Measurements from ENCODE around the gene ACYP1.
"Not testable (repeated sequence)": the region's sequence is repeated elsewhere in the genome, so short reads cannot be mapped to it uniquely, and the experiment has no call there.

Gene ACYP1

DNA sequence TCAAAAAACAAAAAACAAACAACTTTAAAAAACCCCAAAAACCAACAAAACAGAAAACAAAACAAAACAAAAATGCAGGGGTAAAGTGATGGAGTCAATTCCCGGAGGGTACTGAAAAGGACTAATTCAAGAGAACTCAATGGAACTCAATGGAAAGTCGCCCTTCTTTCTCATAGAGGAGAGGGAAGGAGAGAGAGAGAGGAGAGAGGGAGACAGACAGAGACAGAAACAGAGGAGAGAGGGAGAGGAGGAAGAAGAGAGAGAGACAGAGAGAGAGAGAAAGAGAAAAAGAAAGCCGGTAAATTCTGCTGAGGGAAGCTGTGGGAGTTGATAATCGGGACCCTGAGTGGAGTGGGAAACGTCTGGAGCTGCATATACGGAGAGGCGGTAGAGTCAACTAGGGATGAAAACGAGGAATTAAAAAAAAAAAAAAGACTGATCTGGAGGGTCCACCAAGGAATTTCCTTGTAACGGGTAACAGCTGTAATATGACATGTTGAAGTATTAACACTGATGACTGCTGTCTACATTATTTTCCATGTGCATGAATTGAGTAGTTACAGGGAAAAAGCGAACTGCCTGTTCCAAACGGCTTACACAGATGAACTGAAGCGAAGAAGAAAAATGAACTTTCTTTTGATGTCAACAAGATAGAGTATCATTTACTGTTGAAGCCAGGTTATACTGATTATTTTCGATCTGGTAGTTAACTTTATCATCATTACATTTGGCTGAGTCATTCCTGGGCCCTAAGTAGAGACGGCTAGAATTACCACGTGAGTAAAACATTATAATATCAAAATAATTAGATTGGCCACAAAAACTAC, 4.7 kb upstream of the ACYP1 start:
- DNase-seq: peak; percentile 48

DNA sequence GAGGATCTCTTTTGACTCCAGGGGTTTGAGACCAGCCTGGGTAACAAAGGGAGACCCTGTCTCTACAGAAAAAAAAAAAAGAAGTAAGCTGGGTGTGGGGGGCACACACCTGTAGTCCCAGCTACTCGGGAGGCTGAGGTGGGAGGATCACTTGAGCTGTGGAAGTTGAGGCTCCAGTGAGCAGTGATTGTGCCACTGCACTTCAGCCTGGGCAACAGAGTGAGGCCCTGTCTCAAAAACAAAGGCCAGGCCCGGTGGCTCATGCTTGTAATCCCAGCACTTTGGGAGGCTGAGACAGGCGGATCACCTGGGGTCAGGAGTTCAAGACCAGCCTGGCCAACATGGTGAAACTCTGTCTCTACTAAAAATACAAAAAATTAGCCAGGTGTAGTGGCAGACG, 3.9 kb upstream of the ACYP1 start:
- not testable (repeated sequence) for DNase-seq

DNA sequence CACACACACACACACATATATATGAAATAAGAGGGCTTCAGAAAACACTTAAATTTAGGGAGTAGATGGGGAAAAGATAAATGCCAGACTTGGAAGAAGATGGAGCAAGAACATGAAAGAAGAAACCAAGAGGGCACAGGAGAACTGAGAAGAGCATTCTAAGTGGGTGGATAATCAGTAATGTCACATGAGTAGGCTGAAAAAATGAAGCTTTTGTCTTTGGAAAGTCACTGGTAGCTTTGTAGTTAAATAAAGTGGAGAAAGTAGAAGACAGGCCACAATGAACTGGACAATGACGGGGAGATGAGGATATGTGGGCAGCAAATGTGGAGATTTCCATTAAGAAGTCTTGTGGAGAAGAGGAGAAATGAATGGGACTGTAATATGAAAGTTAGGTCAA, 3.4 kb upstream of the ACYP1 start:
- no peak for DNase-seq

DNA sequence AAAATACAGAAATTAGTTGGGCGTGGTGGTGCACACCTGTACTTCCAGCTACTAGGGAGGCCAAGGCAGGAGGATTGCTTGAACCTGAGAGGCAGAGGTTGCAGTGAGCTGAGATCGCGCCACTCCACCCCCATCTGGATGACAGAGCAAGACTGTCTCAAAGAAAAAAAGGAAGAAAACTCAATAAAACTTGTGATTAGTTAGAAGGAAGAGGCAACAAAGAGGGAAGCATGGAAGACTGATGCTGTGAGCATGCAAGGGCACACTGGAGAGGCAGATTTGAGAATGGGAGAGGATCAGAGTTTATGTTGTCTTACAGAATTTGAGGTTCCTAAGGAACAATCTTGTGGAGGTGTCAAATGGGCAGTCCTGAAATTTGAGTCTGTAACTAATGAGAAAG, 2.9 kb upstream of the ACYP1 start:
- DNase-seq: no peak

DNA sequence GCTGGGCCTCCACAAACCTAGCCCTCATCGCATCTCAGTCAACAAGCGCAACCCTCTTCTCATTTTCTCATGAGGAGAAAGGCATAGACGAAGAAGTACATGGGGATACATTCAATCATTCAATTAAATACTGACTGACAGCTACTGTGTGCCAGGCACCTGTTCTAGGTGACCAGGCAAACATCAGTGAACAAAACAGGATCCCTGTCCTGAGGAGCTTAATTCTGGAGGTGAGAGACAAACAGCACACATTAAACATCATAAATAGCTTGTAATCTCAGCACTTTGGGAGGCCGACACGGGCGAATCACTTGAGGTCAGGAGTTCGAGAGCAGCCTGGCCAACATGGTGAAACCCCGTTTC, 362 bp upstream of the ACYP1 start:
- no peak for DNase-seq

DNA sequence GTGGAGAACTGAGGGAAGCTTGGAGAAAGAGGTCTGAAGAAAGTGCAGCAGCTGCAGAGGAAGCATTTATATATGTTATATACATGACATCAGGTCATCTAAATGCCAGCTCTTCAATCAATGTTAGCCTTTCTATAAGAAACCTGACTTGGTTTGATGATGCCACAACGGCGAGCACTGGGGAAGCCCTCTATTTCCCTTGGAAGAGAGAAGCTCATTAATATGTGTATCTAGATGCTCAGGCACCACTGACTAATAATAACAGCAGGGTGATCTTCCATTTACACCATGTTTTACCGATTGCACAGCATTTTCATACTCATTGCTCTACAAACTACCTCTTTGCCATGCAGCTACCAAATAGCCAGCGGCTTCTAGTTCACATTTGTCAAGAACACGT, 811 bp downstream of the ACYP1 start:
- no peak for DNase-seq

DNA sequence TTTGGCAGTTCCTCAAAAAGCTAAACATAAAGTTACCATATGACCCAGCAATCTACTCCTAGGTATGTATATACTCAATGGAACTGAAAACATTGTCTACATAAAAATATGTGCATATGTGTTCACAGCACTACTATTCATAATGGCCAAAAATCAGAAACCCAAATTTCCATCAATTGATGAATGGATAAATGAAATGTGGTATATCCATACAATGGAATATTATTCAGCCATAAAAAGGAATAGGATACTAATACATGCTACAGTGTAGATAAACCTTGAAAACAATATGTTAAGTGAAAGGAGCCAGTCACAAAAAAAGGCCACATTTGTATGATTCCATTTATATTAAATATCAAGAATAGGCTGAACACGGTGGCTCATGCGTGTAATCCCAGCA, 3.4 kb downstream of the ACYP1 start:
- no peak for DNase-seq

DNA sequence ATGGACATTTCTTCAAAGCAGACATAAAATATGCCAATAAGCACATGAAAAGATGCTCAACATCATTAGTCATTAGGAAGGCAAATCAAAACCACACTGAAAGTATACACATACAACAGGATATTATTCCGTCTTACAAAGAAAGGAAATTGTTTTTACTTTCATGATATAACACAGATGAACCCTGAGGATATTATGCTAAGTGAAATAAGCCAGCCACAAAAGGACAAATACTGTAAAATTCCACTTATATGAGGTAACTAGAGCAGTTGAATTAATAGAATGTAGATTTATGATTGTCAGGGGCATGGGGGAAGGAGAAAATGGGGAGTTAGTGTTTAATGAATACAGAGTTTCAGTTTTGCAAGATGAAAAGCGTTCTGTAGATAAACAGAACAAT, 4.2 kb downstream of the ACYP1 start:
- no peak for DNase-seq

DNA sequence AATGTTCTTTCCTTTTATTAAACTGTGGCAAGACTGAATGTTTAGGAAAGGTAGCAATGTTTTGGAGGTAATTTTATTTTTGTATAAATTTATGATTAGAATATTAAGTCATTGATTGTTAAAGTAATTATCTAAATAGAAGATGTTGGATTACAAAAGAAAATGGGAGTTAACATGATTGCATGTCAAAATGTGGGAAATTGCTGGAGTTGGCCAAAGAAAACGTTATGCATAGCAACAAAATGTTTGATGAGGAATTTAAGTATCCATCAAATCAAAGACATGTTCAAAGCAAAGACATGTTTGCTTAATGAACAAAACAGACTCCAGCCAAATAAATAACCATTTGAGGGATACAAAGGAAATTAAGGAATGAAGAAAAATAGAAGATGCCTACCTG, 9.4 kb downstream of the ACYP1 start:
- DNase-seq: no peak

DNA sequence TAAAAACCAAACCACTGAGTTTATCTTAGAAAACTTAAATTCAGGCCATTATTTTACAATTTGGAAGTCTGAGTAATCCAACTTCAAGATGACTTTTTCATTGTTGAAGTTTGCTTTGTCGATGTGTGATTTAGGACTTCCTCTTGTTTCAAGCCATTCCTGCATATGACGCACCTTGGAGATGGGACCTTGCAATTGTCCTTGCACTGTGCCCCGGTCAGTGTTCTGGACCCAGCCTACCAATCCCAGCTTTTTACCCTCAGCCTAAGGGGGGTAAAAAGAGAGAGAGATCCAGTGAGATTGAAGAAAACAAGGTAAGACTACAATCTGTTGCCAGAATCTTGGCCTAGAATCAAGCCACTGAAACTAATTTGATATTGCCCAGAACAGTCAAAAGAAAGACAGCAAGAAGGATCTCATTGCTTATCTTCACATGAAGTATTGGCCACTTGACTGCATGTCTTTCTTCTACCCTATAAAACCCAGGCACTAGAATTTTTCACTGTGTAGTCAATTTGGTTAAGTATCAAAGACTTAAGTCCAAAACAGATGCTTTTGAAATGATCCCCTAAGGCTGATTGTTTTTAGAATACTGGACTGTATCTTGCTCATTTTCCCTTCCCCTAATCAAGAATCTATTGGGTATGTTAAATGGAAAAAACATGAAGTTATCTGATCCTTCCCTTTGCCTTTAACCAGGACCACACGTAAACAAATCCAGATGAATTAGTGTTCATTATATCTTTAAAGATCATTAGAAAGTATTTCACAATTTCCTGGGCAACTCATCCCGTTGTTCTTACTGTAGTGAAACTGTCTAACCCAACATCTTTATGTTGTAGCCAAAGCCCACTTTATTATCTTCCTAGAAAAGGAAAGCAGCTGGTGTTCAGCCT, 10.2 kb downstream of the ACYP1 start:
- DNase-seq: no peak

DNA sequence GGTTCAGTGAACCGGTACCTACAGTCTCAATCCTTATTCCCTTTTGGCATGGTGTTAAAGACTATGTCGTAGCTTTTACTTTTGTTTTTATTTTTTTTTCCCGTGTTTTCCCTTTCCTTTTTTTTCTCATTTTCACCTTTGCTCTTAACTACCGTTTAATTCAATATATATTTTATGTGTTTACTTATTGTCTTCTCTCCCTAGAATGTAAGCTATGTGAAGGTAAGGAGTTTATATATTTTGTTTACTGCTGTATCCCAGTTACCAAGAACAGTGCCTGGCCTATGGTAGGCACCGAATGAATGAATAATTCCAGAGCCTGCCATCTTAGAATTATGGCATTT, 12.3 kb downstream of the ACYP1 start:
- DNase-seq: no peak

DNA sequence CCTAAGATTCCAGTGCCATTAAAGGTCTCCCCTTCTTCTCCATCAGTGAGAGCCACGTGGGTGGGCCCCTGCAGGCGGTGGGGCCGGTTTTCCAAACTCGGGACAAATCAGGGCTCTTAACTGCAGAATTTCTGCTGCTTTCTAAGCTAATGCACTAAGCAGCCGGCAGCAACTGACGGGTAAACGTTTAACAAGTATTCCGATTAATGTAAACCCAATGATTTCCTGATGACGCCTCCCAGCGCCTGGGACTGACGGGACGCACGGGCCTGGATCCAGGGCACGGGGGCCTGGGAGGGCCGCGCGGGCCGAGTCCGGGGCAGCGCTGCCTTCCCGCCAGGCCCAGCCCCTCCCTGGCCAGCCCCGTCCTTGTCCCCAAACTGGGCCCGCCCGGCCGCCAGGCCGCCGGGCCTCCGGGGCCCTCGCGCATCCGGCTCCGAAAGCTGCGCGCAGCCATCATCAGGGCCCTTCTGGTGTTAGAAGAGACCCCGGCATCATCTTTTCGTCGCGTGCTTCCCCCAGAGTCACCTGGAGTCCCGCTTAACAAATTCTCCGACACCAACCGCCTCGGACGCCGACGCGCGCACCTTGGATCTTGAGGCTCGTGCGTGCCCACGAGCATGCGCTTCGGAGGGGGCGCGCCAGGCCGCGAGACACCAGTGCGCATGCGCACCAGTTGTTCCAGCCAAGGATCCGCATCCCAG, 12.8 kb downstream of the ACYP1 start, which contains the start of gene MLH3:
Gene MLH3 (minus strand): TSS at position 616 of the 704 bp plus-strand sequence. CDS start 1,812 bp downstream, outside the sequence.
- DNase-seq: peak; percentile 82

DNA sequence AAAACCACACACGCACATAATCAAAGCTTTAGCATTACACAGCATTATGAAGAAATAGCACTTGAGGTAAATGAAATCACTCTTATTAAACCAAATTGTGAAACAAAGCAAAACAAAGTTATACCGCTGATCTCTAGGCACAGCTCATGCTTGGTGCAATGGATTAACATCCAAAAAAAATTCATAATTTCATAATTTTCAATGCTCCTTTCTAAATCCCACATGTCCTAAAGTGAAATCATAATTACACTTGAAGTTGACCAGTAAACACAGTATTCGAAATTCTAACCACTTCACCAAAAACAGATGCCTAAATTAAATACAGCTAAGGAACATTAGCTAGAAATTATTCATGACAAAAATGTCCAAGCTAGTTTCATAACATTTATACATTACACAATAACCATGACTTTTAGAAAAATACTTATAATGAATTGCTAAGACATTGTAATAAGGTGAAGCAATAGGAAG, 14.1 kb downstream of the ACYP1 start:
- no peak for DNase-seq

DNA sequence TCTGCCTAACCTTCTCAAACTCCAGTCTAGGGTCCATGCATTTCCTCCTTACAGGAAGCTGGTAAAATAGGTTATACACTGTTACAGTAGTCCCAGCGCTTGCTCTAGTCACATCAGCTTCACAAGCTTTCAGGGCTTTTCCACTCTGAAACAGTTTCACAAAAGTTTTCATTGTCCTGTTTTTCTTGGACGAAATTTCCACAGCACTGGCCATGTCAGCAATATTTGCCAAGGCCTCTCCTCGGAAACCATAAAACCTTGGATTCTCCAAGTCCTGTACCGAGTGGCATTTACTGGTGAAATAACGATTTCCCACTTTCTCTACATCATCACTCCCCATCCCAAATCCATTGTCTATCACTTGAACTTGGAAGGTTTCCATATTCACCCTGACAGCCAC, 14.7 kb downstream of the ACYP1 start:
- no peak for DNase-seq

DNA sequence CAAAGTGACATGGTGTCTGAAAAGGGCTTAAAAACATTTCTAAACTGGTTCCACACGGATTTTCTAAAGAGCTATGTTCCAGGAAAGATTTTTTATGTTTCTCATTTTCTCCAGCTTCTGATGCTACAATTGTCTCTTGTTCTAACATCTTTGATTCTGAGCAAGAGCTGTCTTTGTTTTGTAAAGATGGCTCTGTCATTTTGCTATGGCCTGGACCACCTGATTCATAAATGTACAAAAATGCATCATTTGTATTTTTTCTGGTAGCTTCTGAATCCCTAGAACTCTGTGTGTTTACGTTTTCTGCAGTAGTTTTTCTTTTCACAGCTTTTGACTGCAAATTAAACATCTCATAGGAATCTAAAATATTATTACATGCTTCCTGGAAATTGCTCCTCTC, 15.7 kb downstream of the ACYP1 start:
- no peak for DNase-seq

DNA sequence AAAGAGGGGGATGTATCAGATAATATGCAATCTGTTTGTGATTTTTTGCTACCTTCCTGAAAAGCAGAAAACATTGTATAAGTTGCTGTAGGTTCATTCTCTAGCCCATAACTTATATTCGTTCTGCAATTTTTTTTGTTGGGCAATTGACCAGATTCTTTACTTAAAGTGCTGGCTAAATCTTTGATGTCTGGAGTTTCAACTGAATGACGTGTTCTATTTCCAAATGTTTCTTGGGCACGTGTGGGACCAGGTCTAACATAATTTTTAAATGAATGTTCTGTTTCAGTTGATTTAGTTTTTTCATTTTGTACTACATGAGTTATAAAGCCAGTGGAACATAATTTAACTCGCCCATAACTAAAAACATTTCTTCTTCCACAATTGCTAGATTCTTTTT, 16.3 kb downstream of the ACYP1 start:
- no peak for DNase-seq

DNA sequence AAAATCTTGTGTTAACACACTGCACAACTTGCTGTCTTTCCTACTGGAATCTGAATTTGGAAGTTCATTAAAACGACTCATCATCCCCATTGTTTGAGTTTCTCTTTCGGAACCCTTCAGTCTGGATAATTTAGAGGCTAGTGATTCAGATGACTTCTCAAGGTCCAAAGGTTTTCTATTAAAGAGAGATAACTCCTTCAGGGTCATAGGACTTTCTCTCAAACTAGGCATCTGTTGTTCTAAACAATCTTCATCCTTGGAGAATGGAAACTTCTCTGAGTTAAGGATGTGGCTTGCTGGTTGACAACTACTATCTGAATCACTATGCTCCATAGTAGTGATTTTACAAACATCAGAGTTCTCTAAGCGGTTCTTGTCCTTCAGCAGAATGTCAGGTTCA, 16.9 kb downstream of the ACYP1 start:
- no peak for DNase-seq

DNA sequence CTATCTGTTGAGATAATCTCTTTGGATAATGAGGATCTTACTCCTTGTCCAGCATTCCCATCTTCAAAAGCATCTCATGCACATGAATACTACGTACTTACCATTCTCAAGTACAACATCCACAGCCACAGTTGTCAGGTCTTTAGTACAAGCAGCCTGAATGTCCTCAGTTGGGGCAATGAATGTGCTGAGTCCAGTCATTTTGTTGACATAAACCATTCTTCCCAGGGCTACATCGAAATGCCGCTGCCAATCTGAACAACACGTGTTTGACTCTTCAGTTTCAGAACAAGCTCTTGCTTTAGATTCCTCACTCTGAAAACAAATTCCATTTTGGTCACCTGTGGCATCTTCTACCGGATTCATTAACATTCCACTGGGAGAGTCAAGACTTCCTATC, 17.5 kb downstream of the ACYP1 start:
- DNase-seq: no peak

DNA sequence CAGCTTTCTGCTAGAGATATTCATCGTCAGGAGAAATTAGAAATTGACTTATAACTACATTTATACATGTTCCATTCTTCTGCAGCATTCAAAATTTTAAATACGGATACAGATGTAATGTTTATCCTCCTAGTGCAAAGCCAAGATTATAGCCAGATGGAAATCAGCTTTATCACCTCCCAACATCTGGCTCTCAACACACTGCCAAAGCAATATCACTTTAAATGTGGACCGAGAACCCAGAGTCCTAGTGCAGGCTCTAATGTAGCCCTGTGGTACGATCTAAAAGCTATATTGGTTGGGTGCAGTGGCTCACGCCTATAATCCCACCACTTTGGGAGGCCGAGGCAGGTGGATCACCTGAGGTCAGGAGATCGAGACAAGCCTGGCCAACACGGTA, 19.1 kb downstream of the ACYP1 start:
- no peak for DNase-seq

DNA sequence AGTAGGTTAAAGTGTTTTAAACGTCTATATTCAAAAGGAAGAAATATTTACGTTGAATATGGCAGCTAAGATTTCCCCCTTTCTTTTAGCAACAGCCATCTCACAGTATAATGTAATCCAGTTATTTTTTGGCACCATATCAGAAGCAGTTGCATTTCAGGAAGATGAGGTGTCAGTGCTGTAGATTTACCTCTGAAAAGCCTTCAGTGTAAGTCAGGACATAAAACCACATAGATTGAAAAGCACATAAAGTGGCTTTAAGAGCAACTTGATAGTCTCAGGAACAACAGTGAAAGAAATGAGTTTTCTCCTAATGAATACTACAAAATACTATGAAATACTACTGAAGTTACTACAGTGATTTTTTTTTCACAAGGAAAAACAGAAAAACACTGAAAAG, 19.5 kb downstream of the ACYP1 start:
- DNase-seq: no peak

DNA sequence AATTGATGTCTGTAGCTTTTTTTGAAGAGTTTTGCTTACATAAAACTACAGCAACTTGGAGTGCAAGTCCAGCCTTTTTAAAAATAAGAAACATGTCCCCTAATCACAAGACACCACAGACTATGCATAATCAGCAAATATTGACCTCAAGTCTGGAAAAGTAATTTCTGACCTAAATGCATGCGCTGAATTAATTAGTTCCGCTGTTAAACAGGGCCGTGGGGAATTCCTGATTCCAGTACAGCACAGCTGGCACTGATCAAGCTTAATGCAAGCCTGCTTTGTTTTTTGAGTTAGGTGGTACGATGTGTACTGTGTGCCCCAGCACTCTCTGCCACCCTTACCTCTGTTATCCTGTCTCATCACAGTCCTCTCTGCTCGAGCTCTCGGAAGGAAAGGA, 21.8 kb downstream of the ACYP1 start:
- DNase-seq: no peak

DNA sequence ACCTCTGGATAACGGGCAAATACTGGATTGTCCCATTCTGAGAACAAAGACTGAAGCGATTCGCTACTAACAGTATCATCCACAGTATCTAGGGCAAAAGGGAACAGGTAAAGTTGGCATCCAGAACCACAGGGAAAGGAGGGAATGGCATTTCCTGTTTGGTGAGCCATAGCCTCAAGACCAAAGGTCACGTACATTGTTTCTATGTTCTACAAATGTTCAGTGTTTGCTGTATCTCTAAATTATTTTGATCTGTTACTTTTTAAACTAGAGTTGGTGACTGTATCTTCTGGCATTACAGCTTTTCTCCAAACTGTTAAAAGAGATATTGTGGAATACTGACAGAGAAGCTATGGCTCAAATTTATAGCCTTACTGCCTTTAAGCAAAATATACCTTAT, 22.2 kb downstream of the ACYP1 start:
- no peak for DNase-seq

DNA sequence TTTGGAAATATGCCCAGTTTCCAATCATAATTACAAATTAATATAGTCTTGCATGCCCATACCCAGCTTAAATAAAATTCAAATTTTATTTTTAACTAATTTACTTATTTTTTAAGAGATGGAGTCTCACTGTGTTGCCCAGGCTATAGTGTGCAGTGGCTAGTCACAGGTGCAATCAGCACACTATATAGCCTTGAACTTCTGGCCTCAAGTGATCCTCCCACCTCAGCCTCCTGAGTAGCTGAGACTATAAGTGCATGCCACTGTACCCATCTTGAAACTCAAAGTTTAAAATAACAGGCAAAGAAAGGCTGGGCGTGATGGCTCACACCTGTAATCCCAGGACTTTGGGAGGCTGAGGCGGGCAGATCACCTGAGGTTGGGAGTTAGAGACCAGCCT, 22.9 kb downstream of the ACYP1 start:
- no peak for DNase-seq

DNA sequence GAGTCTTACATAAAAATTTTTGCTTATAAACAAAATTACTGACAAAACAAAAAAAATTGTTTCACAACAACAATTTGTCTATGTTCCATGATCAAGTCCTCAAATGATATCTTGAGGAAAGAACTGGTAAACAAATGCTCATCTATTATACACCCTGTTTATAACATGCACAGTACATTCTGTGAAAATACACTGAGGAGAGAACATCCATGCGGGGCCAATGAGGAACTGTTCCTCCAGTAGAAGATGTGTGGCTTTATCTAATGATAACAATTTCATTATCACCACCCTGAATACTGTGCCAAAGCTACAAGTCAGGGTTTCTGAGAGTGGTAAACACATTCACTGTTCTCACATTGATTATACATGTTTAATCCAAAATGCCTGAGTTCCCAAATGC, 23.3 kb downstream of the ACYP1 start:
- DNase-seq: no peak
